Stimulated activated CD4-positive, alpha-beta T cell treated with anti-CD3 and anti-CD28 coated beads, Interleukin-15, amount 100 ng/mL, for 48 hours (primary cell): ENCODE measurements around the gene MAP2K5.

Experiments
- DNase-seq, 2 donors: peaks; one replicate each; pipeline ENCODE4 v3.0.0-alpha.2; 2020; ENCODE audit warnings: low read depth in 2 of 2

Gene MAP2K5

DNA sequence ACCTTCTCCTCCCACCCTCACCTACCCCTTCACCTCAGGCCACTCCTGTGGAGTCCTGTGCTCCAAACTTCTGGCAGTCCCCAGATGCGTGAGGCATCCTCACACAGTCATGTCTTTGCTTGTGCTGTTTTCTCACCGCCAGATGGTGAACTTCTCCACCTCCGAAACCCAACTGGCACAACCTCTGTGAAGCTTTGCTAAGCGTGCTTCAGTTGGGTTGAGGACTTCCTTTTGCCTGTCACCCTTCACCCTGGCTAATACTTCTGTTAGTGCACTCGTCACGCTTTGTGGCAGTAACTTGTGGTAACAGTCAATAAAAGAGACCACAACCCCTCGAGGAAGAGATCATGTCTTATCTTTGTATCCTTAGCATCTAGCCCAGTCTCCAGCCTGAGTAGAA, 240.8 kb downstream of the MAP2K5 start:
- DNase-seq = peak in 1 of 2 donors; percentile 29

- DNase-seq = no peak
Measured at GRCh38 chr15:67784090-67784781, 241.7 kb downstream of the MAP2K5 start.

- DNase-seq = no peak
Measured at GRCh38 chr15:67784856-67785430, 242.4 kb downstream of the MAP2K5 start.

GRCh38 chr15:67785431-67785830, 242.9 kb downstream of the MAP2K5 start:
- DNase-seq = no peak

DNA sequence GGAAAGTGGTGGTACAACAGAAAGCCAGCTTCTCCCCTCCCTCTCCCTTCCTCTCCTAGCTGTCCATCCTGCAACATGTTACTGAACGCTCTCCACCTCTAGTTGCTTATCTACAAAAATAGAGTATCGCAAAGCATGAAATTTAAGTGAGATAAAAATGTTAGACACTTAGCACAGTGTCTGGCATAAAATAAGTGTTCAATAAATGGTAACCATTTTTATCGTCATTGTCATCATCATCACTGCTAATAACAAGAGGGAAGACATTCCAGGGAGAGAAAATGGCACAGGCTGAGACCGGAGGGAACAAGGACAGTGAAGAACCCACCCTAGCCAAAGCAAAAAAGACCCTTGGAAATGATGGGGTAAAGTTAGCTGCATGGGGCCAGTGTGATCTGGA, 244.1 kb downstream of the MAP2K5 start:
- no peak for DNase-seq

GRCh38 chr15:67788986-67789385, 246.5 kb downstream of the MAP2K5 start:
- DNase-seq = no peak

DNA sequence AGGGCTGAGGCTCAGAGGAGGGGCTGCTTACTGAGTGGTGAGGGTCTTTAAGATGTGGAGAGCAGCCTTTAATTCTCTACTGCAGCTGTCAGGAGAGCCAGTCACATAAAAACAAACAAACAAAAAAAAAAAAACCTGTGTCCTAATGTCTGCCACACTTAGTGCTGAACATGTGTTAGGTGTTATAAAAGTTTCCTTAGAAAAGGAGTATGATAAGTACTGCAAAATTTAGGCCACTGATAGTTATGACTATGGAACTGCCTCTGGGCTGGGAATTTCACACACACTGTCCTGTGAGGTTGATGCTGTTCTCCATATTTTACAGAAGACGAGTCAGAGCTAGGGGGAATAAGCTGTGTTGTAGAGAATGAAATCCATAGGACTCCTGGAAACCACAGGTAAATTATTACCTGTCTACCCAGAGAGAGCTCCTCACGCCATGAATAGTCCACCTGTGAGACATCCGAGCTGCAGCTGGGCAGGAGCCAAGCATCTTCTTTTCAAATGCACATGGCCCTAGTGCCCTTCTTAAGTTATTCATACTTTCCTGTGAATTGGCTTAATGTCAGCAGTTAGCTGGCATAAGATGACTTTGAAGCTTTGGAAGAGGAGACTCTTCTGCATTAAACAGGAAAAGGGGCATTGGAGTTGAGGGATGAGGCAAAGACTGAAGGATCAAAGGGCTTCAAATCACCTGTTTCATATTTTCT, 248.3 kb downstream of the MAP2K5 start:
- no peak for DNase-seq

GRCh38 chr15:67792250-67792942, 249.9 kb downstream of the MAP2K5 start:
- no peak for DNase-seq

- peak; percentile 53 to 59 for DNase-seq
Measured at GRCh38 chr15:67794832-67795574, 252.5 kb downstream of the MAP2K5 start.

DNA sequence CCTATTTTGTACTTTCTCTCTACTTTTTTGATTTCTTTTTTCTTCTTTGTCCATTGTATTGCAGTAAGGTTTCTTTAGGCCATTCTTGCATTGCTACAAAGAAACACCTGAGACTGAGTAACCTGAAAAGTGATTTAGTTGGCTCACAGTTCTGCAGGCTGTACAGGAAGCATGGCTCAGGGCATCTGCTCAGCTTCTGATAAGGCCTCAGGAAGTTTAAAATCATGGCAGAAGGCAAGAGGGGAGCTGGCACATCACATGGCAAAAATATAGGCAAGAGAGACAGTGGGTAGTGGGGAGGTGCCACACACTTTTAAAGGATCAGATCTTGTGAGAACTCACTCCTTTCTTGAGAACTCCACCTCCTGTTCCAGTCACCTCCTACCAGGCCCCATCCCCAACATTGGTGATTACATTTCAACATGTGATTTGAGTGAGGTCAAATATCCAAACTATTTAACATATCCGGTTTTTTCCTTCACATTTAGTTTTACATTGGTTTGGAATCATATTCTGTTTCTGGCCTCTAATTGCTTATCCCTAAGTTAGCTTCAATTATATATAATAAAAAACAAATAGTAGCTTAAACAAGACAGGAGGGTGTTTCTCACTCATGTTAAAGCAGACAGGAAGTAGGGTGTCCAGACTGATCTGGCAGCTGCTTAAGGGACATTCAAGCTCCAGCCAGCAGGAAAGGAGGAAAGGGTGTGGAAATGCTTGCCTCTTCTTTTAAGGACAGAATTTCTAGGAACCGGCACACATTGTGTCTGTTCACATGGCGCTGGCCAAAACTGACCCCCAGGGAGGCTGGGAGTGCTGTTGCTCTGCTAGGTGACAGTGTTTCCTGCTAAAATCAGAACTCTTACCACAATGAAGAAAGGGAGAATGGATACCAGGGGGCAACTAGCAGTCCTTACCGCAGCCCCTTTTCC, 254.0 kb downstream of the MAP2K5 start:
- no peak for DNase-seq

GRCh38 chr15:67799801-67800205, 257.3 kb downstream of the MAP2K5 start:
- DNase-seq = no peak

DNA sequence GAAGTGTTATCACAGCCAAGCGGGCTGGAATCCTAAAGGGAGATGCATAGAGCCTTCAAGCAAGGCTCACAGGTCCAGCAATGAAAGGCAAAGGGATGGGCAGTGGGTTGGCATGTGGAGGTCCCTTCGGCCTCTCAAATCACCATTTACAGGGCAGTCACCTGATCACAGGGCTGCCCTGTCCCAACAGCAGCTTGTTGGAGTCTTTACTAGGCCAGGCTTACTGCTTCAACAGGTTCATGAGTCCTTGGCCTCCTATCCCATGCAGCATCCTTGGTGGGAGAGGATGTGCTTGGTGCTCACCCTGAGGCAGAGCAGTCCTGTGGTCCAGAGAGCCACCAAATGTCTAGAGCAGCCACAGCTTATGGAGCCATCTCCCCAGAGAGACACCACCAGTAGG, 258.6 kb downstream of the MAP2K5 start:
- no peak for DNase-seq

DNA sequence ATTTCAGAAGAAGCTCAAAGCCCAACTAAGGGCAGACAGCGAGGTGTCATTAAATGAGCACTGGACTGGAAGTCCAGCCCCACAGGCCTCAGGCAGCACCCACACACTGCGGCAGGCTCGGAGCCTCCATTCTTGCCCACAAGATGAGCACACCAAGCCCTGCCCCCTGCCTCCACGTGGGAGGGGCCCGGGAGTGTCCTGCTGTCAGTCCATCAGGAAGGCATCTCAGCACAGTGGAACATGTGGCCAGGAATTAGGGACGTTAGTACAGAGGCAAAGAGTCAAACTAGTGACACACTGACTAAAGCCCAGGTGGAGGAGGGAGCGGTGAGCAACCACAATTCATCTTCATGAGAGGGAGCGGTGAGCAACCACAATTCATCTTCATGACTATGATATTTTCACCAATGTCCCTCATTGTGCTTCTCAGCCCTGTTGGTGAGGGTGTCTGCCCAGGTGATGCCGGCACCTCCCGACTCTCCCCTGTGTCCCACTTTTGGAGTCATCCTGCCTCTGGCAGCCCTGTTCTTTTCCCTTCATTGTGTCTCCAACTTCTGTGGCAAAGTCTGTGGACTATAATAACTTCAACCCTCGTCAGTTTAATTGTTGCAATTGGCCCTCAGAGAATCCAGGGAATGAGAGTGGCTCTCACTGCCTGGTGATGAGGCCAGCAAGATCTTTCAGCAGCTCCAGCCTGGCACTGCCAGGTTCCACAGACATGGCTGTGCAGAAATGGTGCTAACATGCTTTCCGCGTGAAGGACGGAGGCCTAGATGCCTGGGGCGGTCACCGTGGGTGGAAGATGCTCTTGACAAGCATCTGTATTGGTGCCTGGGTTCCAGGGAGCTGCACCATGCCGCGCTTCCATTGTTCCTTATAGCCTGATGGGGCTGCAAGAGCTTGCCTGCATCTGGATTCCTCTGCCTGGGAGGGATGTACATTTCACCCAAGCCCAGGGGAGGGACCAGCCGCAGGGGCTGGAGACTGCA, 259.7 kb downstream of the MAP2K5 start:
- DNase-seq = no peak

DNA sequence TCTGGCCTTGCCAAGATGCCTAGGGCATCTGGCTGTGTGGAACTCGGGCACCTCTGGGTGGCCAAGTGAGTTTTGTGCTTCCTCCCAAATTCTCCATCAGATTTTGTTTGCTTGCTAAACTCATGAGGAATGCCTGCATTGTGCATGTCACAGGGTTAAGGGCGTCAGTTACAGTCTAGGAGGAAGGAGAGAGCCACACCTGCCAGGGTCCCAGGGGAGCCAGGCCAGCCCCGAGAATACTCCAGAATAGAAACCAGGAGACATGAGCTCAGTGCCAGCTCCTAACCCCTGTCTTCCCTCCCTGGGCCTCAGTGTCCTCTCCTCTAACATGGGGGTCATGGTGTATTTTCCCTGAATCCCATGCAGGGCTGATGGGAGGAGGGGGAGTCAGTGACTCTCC, 260.8 kb downstream of the MAP2K5 start:
- no peak for DNase-seq

DNA sequence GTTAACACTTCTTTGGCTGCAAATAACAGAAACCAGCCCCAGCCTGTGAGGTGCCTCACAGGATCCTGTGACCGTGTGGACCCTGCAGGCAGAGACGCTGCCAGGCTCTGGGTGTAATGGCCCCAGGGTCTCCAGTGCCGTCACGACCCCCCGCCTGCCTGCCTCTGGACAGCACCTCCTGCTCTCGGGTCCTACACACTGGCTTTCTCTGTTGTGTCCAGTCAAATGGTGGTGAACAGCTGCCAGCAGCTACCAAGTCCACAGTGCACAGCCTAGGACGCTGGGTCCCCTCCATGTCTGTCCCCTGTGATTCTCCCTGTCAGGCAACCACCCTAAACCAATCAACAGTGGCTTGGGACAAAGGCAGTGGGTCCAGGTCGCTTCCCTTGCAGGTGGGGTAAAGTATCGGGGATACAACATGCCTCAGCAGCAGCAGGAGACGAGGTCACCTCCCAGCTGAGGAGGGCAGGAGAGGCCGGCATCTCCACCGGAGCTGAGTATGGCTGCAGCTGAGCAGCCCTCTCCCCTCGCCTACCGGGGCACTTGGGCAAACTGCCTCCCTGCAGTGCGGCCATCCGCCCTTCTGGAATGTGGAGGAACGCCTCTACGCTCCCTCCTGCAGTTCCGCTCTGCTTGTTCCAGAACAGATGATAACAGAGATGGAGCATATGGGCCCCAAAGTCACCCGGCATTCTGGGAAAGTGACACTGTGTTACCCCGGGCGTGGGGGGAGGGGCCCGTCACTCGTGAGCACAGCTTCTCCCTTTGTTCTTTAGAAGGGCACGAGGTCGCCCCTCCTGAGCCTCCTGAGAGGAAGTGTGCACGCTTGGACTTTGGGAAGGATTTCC, 261.7 kb downstream of the MAP2K5 start:
- DNase-seq = no peak

- no peak for DNase-seq
Measured at GRCh38 chr15:67805008-67805665, 262.6 kb downstream of the MAP2K5 start.

DNA sequence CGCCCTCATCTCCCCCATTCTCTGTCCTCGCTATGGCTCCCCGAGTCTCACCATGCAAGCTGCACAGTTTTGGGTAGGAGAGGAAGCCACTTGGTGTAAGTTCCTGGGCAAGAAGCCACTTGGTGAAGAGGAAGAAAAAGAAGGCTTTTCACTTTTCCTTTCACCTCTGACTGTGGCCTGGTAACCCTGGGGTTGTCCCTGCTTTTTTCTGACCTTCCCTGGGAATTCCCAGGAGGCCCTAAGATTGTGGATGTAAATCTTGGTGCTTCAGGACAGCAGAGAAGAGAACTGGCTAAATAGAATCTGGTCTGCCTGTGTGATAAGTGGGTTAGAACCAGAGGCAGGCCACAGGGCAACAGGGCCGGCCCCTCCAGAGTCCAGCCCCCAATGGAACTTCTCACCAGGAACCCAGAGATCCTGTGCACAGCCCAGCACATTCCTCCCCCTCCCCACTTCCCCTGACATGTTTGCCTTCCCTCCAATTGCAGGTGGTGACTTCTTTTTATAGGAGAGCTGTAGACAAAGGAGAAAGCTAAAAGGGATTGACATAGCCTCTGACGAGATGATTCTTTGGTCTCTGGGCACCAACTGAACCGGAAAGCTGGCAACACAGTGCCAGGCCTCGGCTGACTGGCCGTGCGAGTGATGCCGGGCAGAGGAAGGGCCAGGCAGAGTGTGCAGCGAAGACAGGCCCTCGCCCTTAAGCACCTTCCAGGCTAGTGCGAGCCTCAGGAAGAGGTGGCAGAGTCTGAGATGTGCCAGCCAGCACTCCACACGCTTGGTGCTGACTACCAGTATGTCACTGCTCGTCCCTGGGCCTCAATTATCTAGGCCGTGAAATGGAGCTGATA, 263.4 kb downstream of the MAP2K5 start:
- no peak for DNase-seq
